ENCODE measurements around the gene TOX3.

TOX3 gene

GRCh38 chr16:52489894-52490293 lies 57.0 kb downstream of the TOX3 start:
- DNase-seq: no peak

- DNase-seq: no peak
These were observed 58.1 kb downstream of the TOX3 start for GRCh38 chr16:52488837-52489289.

DNA sequence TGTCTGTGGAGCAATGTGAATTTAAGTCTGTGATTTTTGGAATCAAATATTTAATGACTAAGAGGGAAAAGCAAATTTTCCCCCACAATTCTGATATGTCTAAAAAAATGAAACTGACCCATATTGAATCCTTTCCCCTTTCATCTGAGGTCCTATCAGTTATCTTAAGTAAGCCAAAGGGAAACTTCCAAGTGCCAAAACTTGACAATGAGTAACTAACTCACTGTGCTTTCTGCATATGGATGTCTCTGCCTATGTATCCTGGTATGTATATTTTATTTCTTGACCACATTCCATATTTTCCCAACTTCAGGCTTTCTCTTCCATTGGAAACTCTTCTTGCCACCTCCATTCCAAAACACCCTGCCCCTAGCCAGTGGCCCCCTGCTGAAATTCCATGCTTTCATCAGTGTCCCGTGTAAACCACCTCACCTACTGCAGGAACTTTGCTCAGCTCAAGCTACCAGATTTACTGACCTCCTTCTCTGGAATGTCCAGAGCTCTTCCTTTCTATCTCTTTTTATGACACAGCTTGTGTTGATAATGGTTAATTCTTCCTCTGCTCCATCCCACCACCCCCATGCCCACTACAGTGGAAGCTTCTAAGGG lies 59.0 kb downstream of the TOX3 start:
- no peak for DNase-seq

DNA sequence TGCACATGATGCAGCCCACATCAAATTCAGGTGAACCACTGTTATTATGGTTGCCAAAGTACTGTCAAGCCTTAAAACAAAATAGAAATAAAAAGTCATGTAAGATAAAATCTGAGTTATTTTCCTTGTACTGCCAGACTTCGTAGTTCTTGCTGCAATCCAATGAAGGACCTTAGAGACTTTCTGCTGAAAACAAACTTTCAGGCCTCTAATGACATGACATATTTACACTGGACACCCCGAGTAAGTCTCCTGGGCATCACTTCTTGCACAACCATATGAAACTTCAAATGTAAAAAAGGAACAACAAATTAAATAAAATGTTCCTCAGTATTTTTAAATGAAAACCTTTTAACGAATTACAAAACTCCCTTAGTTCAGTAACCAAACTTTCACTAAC lies 66.7 kb downstream of the TOX3 start:
- no peak for DNase-seq

DNA sequence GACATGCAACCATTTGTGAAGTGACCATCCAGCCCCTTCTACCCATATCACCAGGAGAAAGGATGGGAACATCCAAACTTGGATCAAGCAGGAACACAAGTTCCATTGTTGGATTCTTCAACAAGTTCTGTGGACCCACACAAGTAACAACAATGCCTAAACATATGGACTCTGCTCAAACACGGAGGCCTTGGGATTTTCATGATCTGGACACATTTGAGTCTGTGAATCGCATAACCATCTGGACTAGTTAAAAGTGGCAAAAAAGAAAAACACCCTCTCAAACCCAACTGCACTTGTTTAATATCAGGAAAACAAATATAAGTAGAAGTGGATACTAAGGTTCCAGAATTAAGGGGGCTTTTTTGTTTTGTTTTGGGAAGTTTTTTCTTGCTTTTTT lies 70.8 kb downstream of the TOX3 start:
- DNase-seq: no peak

- no peak for DNase-seq
These were observed 72.3 kb downstream of the TOX3 start for GRCh38 chr16:52474679-52475078.

DNA sequence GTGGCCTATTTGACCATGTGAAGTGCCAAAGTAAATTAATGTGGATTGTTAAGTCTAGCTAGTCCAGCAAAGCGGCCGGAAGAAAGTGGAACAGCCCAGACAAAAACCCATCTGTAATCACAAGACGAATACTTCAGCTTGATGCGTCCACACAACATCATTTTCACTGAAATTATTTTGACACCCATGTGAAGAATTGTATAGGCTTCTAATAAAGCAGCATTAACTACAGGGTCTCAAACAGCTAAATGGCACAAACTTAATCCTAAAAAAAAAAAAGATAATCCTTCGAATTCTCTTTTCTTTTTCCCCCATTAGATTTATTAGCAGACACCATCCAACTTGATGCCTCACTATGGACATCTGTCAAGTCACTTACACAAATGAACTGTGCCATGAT lies 73.8 kb downstream of the TOX3 start:
- DNase-seq: no peak

- DNase-seq: no peak
These were observed 75.1 kb downstream of the TOX3 start for GRCh38 chr16:52471650-52472370.

- peak; percentile 90 for DNase-seq
These were observed 76.4 kb downstream of the TOX3 start for GRCh38 chr16:52470585-52470984.

- DNase-seq: peak; percentile 61
These were observed 77.2 kb downstream of the TOX3 start for GRCh38 chr16:52469775-52470174.

DNA sequence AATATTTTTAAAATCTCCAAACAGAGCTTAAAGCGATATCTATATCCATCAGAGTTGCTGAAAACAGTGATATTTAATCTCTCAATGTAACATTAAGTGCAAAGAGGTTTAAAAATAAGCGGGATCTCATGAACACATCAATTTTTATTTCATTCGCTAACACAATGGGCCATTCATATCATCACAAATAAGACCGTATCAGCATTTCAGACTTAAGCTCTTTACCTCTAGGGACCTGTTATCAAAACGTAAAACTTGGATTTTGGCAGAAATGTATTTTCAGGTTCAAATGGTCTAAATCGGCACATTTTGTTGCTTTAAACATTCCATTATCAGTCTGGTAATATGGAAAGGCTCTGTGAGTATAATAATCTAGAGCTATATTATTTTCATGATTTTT lies 77.9 kb downstream of the TOX3 start:
- DNase-seq: no peak

DNA sequence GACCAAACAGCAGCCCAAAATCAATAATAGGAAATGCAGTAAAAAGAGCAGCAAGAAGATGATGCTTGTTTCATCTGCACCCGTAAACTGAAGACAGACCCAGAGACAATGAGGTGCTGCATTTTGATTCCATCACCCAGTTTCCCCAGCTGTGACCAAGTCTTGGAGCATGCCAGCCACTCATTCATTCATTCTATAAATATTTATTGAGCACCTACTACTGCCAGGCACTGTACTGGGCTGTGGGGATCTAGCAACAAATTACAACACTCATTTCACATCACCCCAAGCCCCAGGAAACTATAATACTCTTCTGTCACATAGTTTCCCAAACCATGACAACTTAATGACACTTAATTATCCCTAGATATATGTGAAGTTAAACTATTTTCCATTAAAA lies 79.2 kb downstream of the TOX3 start:
- DNase-seq: peak; percentile 38

- peak; percentile 89 for DNase-seq
These were observed 79.9 kb downstream of the TOX3 start for GRCh38 chr16:52466994-52467393.

DNA sequence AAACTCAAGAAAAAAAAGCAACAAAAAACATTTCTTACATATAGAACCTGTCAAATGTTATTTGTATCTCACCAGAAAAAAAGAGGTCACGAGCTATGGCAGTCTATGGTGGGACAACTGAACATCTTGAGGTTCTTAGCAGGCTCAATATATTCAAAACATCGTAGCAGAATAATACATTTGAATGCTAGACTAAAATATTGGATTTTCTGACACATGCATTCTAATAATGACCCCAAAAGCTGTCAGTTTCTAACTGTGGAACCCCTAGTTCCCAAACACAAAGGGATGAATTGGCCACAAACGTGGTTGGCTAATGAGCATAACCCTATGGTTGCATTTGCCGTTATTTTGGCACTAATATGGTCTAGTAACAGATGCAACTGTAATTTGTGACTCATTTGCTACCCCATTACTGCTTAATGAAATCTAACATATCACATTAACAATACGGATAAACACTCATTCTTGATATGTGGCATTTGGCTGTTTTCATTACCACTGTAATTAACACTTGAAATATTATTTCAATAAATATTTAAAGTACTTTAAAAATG lies 81.2 kb downstream of the TOX3 start:
- peak; percentile 31 for DNase-seq

DNA sequence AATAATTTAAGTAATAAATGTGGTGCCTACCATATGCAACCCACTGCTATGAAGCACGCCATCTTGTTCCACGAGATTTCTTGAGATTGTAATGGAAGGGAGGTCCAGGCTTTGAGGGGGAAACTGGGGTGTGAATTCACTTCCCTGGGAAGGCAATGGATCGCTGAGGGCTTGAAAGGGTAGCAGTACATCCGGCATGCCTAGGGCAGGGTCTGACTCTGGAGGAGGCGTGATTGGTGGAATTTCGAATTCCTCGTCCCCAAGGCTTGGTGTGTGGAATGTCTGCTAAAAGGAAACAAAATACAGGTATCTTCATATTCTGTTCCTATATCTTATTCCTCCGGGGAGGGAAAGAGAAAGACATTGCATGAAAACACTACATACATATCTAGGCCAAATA lies 83.0 kb downstream of the TOX3 start:
- DNase-seq: no peak

GRCh38 chr16:52462816-52463215 lies 84.1 kb downstream of the TOX3 start:
- DNase-seq: no peak

DNA sequence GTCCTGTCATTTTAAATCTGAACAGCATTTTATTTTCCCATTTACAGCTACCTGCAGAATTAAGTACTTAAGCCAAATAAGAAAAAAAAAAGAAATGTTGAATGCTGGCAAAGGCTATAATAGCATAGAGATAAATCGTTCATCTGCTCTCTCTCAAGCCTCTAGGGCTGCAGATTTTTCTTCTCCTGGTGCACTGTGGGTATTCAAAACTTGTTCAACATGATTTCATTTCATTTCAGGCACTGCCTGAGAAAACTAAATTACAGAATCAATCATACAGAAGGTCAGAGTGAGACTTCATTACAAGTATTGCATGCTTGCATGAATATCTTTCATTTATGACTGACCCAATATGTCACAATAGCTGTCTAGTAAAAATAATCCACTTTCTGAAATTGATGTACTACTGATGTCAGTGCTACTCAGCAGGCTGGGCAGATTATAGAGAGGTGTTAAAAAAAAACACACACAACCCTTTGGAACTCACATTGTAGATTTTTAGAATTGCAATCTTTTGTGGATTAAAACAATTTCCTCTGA lies 86.2 kb downstream of the TOX3 start:
- no peak for DNase-seq

- no peak for DNase-seq
These were observed 90.6 kb downstream of the TOX3 start for GRCh38 chr16:52456368-52456767.

DNA sequence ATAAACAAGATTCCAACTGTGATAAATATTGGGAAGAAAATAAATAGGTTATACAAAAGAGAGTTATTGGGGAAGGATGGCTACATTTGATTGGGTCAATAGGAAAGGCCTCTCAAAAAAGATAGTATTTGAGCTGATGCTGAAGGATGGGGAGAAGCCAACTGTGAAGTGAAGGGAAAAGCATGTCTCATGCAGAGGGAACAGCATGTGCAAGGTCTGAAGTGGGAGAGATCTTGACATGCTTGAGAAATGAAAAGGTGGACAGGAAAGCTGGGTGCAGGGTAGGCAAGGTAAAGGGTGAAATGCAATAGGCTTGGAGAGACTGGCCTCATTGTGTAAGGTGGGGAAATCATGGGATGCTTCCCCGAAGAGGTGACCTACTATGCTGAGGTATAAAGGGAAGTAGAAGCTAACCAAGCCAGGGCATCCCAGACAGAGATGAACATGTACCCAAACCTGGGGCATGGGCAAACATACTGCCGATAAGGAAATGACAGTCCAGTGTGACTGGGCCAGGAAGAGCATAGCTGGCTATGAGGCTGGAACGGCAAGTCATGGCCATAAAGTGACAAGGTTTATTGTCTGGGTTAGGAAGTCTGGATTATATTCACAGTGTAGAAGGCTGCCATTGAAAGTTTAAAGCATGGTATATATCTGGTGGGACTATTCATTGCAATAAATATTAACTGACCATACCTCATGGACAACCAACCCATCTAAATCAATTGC lies 91.2 kb downstream of the TOX3 start:
- no peak for DNase-seq

DNA sequence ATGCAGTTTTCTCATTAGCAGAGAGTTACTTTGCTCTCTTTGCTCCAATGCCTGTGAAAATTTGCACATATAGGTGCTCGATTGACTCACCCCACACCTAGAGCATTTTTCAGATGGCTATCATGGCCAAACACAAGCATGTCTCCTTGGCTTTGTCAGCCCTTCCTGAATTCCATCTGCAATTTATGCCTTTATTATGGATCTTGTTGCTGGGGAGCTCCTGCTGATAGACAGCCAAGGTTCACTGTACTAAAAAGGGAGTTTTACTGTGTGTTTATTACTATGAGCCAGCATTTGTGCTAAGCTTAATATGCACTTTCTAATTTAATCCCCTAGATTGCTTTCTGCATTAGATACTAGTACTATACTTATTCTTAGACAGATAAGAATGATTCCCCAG lies 93.3 kb downstream of the TOX3 start:
- no peak for DNase-seq

DNA sequence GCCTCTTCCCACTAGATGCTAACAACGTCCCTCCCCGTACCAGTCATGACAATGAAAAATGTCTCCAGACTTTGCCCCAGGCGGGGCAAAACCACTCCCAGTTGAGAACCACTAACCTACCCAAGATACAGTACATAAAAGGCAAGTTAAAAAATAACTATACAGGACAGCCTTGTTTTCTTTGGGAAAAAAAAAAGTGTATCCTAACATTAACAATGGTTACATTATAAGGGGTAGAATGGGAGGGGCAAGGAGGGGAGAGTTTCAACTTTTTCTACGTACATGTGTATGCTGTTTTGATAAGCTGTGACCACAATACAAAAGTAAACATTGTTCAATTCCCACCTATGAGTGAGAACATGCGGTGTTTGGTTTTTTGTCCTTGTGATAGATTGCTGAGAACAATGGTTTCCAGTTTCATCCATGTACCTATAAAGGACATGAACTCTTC lies 94.9 kb downstream of the TOX3 start:
- DNase-seq: no peak

DNA sequence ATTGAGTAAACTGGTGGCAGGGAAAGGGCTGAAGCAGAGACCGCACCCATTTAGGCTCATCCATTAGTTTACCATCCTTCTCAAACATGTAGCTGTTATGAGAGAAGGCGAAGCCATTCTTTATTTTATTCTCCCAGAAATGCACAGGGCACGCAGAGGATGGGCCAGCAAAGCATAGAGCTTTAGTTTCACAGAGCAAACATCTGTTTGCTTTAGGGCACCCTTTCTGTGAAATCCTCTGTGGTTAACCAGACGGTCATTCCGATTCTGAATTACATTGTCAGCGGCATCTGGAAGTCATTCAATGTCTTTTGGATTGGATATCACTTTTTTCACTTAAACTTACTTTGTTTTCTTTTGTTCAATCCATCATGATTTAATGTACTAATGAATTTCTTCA lies 96.0 kb downstream of the TOX3 start:
- no peak for DNase-seq

DNA sequence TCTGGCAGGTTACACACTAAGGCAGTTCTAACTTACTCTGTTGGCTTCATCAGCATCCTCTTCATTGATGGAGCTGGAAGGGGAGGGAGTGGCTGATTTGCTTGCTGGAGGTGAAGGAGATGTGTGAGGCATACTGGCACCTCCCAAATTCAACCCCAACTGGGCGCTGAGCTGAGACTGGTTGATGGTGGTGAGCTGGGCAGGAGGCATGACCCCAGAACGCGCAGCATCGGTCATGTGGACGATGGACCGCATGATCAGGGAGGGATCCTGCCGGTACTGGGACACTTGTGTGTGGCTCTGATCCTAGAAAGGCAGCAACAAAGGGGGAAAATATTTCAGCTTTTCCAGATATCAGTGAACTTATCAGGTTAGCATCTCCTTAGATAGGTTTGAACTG lies 96.7 kb downstream of the TOX3 start:
- DNase-seq: no peak

DNA sequence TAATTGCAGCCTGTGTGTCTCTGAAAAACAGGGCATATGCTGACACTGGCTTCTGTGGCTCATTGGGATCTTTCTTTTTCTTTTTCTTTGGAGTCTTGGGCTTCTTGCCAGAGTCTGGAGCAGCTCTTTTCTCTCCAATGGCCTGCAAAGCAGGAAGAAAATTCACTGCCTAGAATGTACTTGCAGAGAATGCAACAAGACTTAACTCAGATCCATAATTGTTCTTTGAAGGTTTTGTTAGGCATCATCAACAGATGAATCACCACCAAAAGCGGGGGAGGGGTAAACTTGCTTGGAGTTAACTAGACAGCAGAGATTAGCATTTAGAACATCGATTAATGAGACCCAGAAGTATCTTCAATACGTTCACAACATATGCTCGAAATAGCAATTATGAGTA lies 100.9 kb downstream of the TOX3 start:
- peak; percentile 34 for DNase-seq
